ENCODE measurements around the gene CCDC8. TPM values are rescaled to one million over a fixed set of nuclear protein-coding genes. Genes with fewer than 3 reads are reported as not detected.
A peak's percentile ranks its signal among the peaks of the same experiment; 100 is the strongest.
"Not testable (repeated sequence)": the region's sequence is repeated elsewhere in the genome, so short reads cannot be mapped to it uniquely, and the experiment has no call there.

CCDC8 gene
- total RNA-seq, 2 experiments from 2014 or later: not detected

GRCh38 chr19:46447824-46448223 lies 34.5 kb upstream of the CCDC8 start:
- Mint-ChIP-seq H3K27ac (no peak overlapping the region), H3K9me3 (peaks cover 9% of the 10 kb centered on the region), H3K4me3 (no peak overlapping the region), H3K27me3 (peaks cover 21% of the 10 kb centered on the region), H3K4me1 (ENCODE audit: low read depth) (no peaks in the 10 kb centered on the region), H3K36me3 (peaks cover 7% of the 10 kb centered on the region)
- no peak for DNase-seq
- POLR2A ChIA-PET: no interaction called here
- CTCF ChIA-PET: no interaction called here
- intact Hi-C loops (cut with micrococcal nuclease): no loop called here

GRCh38 chr19:46447006-46447405 lies 33.6 kb upstream of the CCDC8 start:
- intact Hi-C loops (cut with micrococcal nuclease): no loop called here
- no peak overlapping the region for H3K27ac Mint-ChIP-seq
- H3K9me3 Mint-ChIP-seq: peaks cover 9% of the 10 kb centered on the region
- POLR2A ChIA-PET: no interaction called here
- CTCF ChIA-PET: no interaction called here
- no peaks in the 10 kb centered on the region for H3K4me1 Mint-ChIP-seq (ENCODE audit: low read depth)
- H3K36me3 Mint-ChIP-seq: peaks cover 7% of the 10 kb centered on the region
- no peak for DNase-seq
- H3K4me3 Mint-ChIP-seq: no peak overlapping the region
- peaks cover 18% of the 10 kb centered on the region for H3K27me3 Mint-ChIP-seq

DNA sequence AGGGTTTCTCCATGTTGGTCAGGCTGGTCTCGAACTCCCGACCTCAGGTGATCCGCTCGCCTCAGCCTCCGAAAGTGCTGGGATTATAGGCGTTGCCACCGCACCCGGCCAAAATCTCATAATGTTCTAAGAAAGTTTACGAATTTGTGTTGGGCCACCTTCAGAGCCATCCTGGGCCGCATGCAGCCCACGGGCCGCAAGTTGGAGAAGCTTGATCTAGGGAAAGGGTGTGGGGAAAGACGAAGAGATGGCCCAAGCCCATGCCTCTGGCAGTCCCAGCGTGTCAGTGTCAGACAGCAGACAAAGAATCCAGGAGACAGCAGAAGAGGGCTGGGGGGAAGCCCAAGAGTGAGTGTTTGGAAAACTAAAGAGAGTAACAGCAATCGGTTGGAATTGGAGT lies 32.7 kb upstream of the CCDC8 start:
- ChIA-PET POLR2A (no interaction called here), CTCF (no interaction called here)
- Mint-ChIP-seq H3K36me3 (peaks cover 7% of the 10 kb centered on the region), H3K4me1 (ENCODE audit: low read depth) (no peaks in the 10 kb centered on the region), H3K9me3 (peaks cover 9% of the 10 kb centered on the region), H3K4me3 (no peak overlapping the region), H3K27me3 (peaks cover 16% of the 10 kb centered on the region), H3K27ac (no peak overlapping the region)
- no peak for DNase-seq
- intact Hi-C loops (cut with micrococcal nuclease): no loop called here

GRCh38 chr19:46442808-46443450 lies 29.6 kb upstream of the CCDC8 start:
- H3K27me3 Mint-ChIP-seq: peaks cover 7% of the 10 kb centered on the region
- H3K9me3 Mint-ChIP-seq: no peaks in the 10 kb centered on the region
- ChIA-PET CTCF (interaction anchor here (0.6 kb wide), 1 partner anchor 39 kb away, joined by 3 read pairs; no protein-coding TSS in a partner anchor), POLR2A (no interaction called here)
- H3K4me1 Mint-ChIP-seq (ENCODE audit: low read depth): no peaks in the 10 kb centered on the region
- no peak overlapping the region for H3K27ac Mint-ChIP-seq
- intact Hi-C loops (cut with micrococcal nuclease): no loop called here
- no peaks in the 10 kb centered on the region for H3K36me3 Mint-ChIP-seq
- no peak for DNase-seq
- H3K4me3 Mint-ChIP-seq: no peak overlapping the region

GRCh38 chr19:46441866-46442265 lies 28.5 kb upstream of the CCDC8 start:
- no peaks in the 10 kb centered on the region for H3K4me1 Mint-ChIP-seq (ENCODE audit: low read depth)
- no peak overlapping the region for H3K4me3 Mint-ChIP-seq
- no peak overlapping the region for H3K27ac Mint-ChIP-seq
- DNase-seq: no peak
- ChIA-PET POLR2A (no interaction called here), CTCF (no interaction called here)
- intact Hi-C loops (cut with micrococcal nuclease): no loop called here
- peaks cover 4% of the 10 kb centered on the region for H3K27me3 Mint-ChIP-seq
- no peaks in the 10 kb centered on the region for H3K36me3 Mint-ChIP-seq
- no peaks in the 10 kb centered on the region for H3K9me3 Mint-ChIP-seq

DNA sequence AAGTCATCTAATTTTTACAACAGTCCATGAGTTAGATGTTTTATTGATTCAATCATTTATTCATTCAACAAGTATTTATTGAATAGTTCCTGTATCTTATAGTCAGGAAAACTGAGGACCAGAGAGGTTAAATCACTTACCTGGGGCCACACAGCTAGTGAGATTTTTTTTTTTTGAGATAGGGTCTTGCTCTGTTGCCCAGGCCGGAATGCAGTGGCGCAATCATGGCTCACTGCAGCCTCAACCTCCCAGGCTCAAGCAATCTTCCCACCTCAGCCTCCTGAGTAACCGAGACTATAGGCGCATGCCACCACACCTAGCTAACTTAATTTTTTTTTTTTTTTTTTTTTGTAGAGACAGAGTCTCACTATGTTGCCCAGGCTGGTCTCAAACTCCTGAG lies 22.3 kb upstream of the CCDC8 start:
- H3K9me3 Mint-ChIP-seq; DNase-seq; H3K36me3 Mint-ChIP-seq; intact Hi-C loops (cut with micrococcal nuclease); POLR2A ChIA-PET; CTCF ChIA-PET; H3K27ac Mint-ChIP-seq; H3K4me1 Mint-ChIP-seq (ENCODE audit: low read depth); H3K4me3 Mint-ChIP-seq: not testable (repeated sequence)
- H3K27me3 Mint-ChIP-seq: peaks cover 25% of the 10 kb centered on the region

DNA sequence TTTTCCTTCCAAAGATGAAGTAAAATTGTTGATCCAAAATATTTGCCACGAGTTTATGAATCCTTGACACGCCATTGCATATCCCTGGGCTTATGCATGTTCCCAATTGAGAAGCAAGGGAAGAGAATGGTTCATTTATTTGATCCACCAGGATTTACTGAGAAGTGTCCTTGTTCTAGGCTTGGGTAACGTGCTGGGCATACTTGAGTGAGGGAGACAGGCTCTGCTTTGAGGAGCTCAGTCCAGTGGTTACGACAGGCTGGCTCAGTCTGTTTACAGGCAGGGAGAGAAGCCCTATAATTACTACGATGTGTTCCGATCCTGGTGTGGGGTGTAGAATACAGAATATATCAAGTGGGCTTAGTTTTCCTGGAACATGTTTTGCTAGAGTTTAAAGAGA lies 21.6 kb upstream of the CCDC8 start:
- Mint-ChIP-seq H3K36me3 (no peaks in the 10 kb centered on the region), H3K4me3 (no peak overlapping the region), H3K4me1 (ENCODE audit: low read depth) (no peaks in the 10 kb centered on the region), H3K27ac (no peak overlapping the region), H3K9me3 (no peaks in the 10 kb centered on the region), H3K27me3 (peaks cover 28% of the 10 kb centered on the region)
- ChIA-PET CTCF (no interaction called here), POLR2A (no interaction called here)
- intact Hi-C loops (cut with micrococcal nuclease): no loop called here
- no peak for DNase-seq

DNA sequence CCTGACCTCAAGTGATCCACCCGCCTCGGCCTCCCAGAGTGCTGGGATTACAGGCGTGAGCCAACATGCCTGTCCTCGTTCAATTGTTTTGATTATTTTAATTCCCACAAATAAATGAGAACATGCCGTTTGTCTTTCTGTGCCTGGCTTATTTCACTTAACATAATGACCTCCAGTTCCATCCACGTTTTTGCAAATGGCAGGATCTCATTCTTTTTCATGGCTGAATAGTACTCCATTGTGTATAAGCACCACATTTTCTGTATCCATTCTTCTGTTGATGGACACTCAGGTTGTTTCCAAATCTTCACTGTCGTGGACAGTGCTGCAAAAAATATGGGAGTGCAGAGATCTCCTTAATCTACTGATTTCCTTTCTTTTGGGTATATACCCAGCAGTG lies 20.1 kb upstream of the CCDC8 start:
- H3K9me3 Mint-ChIP-seq; DNase-seq; H3K27ac Mint-ChIP-seq; intact Hi-C loops (cut with micrococcal nuclease); H3K36me3 Mint-ChIP-seq; H3K4me1 Mint-ChIP-seq (ENCODE audit: low read depth); H3K4me3 Mint-ChIP-seq; POLR2A ChIA-PET: not testable (repeated sequence)
- peaks cover 39% of the 10 kb centered on the region for H3K27me3 Mint-ChIP-seq
- CTCF ChIA-PET: interaction anchor here (1.1 kb wide), 1 partner anchor 24 kb away, joined by 3 read pairs; no protein-coding TSS in a partner anchor

GRCh38 chr19:46431824-46432223 lies 18.5 kb upstream of the CCDC8 start:
- intact Hi-C loops (cut with micrococcal nuclease): no loop called here
- Mint-ChIP-seq H3K4me3 (no peak overlapping the region), H3K36me3 (no peaks in the 10 kb centered on the region), H3K9me3 (no peaks in the 10 kb centered on the region), H3K27me3 (peaks cover 55% of the 10 kb centered on the region), H3K27ac (no peak overlapping the region), H3K4me1 (ENCODE audit: low read depth) (peaks cover 25% of the 10 kb centered on the region)
- ChIA-PET POLR2A (no interaction called here), CTCF (interaction anchor here (0.6 to 1.0 kb wide), 3 partner anchors 27 to 36 kb away, joined by 3 read pairs; no protein-coding TSS in a partner anchor)
- no peak for DNase-seq

DNA sequence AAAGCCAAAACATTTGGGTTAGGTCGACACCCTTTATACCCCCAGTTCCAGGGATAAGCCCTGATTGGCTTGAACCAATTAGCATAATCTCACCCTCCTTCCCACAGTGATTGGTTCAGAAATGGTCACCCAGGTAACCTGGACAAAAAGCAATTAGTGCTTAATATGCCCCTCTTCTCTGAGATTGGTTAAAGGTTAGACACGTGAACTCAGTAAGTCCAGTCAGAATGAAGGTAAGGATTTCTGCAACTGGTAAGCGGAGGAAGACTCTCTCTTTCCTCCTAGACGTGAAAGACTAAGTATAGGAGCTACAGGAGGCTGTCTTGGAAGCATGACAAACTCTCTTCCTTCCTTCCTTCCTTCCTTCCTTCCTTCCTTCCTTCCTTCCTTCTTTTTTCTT lies 16.6 kb upstream of the CCDC8 start:
- CTCF ChIA-PET: interaction anchor here (0.9 kb wide), 1 partner anchor 27 kb away, joined by 3 read pairs; no protein-coding TSS in a partner anchor
- H3K4me1 Mint-ChIP-seq (ENCODE audit: low read depth): peaks cover 33% of the 10 kb centered on the region
- no peak overlapping the region for H3K27ac Mint-ChIP-seq
- DNase-seq: no peak
- H3K4me3 Mint-ChIP-seq: no peak overlapping the region
- POLR2A ChIA-PET: no interaction called here
- intact Hi-C loops (cut with micrococcal nuclease): no loop called here
- no peaks in the 10 kb centered on the region for H3K9me3 Mint-ChIP-seq
- H3K27me3 Mint-ChIP-seq: peaks cover 64% of the 10 kb centered on the region
- no peaks in the 10 kb centered on the region for H3K36me3 Mint-ChIP-seq

GRCh38 chr19:46428239-46429135 lies 15.1 kb upstream of the CCDC8 start, which contains the start of gene PNMA8C:
PNMA8C (minus strand) TSS chr19:46428936; CDS start chr19:46428359, 577 bp downstream.
- POLR2A ChIA-PET: no interaction called here
- Mint-ChIP-seq H3K4me3 (peak within 1 kb of the TSS; percentile 38), H3K36me3 (no peaks in the 10 kb centered on the region), H3K4me1 (ENCODE audit: low read depth) (peaks cover 33% of the 10 kb centered on the region), H3K27ac (no peak within 1 kb of the TSS), H3K27me3 (peaks cover 62% of the 10 kb centered on the region), H3K9me3 (no peaks in the 10 kb centered on the region)
- peak; percentile 72 for DNase-seq
- intact Hi-C loops (cut with micrococcal nuclease): no loop called here
- CTCF ChIA-PET: no interaction called here

- POLR2A ChIA-PET: interaction anchor here (0.9 kb wide), 1 partner anchor 39 kb away, joined by 4 read pairs; no protein-coding TSS in a partner anchor
- H3K27me3 Mint-ChIP-seq: peaks cover 68% of the 10 kb centered on the region
- H3K9me3 Mint-ChIP-seq: no peaks in the 10 kb centered on the region
These were observed 14.2 kb upstream of the CCDC8 start for GRCh38 chr19:46427518-46428045.

More at GRCh38 chr19:46427518-46428045, 14.2 kb upstream of the CCDC8 start:
- intact Hi-C loops (cut with micrococcal nuclease): no loop called here
- Mint-ChIP-seq H3K27ac (no peak overlapping the region), H3K36me3 (no peaks in the 10 kb centered on the region), H3K4me3 (no peak overlapping the region), H3K4me1 (ENCODE audit: low read depth) (peaks cover 33% of the 10 kb centered on the region)
- CTCF ChIA-PET: no interaction called here
- no peak for DNase-seq

Data from activated CD4-positive, alpha-beta memory T cell treated with anti-CD3 and anti-CD28 coated beads for 36 hours (primary cell).